GM12891 (cell line): ENCODE results near the gene CCSER1.

ENCODE experiments used
- PAX5 ChIP-seq: IDR thresholded peaks from 2 replicates; pipeline ENCODE4 v1.6.1; 2011; ENCODE audit warnings: low read length, moderate library complexity, mild to moderate bottlenecking; ENCODE audit not compliant: insufficient read depth, severe bottlenecking
- POLR2A ChIP-seq: IDR thresholded peaks from 2 replicates; pipeline ENCODE4 v1.6.1; 2011; ENCODE audit warnings: low read depth, low read length, control low read depth
- POLR2AphosphoS5 ChIP-seq: IDR thresholded peaks from 2 replicates; pipeline ENCODE4 v1.6.1; 2011; ENCODE audit warnings: low read depth, low read length, control low read depth
- POU2F2 ChIP-seq: IDR thresholded peaks from 2 replicates; pipeline ENCODE4 v1.6.1; 2011; ENCODE audit warnings: low read depth, mild to moderate bottlenecking, control low read depth, low read length, moderate library complexity
- SPI1 ChIP-seq: IDR thresholded peaks from 2 replicates; pipeline ENCODE4 v1.6.1; 2011; ENCODE audit warnings: low read depth, low read length, control low read depth
- TAF1 ChIP-seq: IDR thresholded peaks from 2 replicates; pipeline ENCODE4 v1.6.1; 2011; ENCODE audit warnings: low read depth, low read length, control low read depth

- TF ChIP-seq SPI1: no peak
- no peak for TF ChIP-seq POLR2AphosphoS5
- no peak for TF ChIP-seq POLR2A
- no peak for TF ChIP-seq PAX5
- TF ChIP-seq TAF1: no peak
- no peak for TF ChIP-seq POU2F2
Measured at GRCh38 chr4:90582087-90582486, 454.9 kb downstream of the CCSER1 start.
